Esophagus squamous epithelium (tissue), 4 donors: ENCODE data around the gene PCNT.

Experiments
- POLR2A ChIP-seq, 4 donors: fragments of 450-650 bp; IDR thresholded peaks; one replicate each; pipeline ENCODE4 v1.6.1; 2017; ENCODE audit warnings: antibody characterized with exemption in 4 of 4, mild to moderate bottlenecking in 4 of 4, moderate library complexity in 3 of 4
- TF ChIP-seq, protein P1 (sequence below), 6 experiments: fragments of 450-650 bp in 4 of 6; fragments of 200-600 bp in 2 of 6; sonication (generic) in 2 of 6; IDR thresholded peaks; one replicate each; pipeline ENCODE4 v1.5.1; 2016 to 2019; ENCODE audit warnings: antibody characterized with exemption in 6 of 6, mild to moderate bottlenecking in 4 of 6, moderate library complexity in 4 of 6

DNA sequence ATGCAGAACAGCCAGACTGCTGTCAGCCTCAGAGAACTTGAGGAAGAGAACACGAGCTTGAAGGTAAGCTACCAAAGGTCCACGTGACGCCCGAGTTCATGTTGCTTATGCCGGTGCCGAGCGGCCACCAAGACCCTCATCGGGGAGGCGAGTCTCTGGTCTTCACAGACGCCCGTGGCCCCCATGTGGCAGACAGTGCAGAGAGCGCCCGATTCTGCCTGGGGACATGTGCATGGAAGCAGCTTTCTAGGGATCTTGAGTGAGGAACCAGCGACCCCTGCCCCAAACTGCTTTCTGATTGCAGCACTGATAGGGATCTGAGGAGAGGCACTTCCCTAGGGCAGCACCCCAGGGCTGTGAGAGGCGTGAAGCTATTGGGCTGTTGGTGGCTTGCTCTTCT lies 78.5 kb downstream of the PCNT start:
- TF ChIP-seq, protein P1, sequence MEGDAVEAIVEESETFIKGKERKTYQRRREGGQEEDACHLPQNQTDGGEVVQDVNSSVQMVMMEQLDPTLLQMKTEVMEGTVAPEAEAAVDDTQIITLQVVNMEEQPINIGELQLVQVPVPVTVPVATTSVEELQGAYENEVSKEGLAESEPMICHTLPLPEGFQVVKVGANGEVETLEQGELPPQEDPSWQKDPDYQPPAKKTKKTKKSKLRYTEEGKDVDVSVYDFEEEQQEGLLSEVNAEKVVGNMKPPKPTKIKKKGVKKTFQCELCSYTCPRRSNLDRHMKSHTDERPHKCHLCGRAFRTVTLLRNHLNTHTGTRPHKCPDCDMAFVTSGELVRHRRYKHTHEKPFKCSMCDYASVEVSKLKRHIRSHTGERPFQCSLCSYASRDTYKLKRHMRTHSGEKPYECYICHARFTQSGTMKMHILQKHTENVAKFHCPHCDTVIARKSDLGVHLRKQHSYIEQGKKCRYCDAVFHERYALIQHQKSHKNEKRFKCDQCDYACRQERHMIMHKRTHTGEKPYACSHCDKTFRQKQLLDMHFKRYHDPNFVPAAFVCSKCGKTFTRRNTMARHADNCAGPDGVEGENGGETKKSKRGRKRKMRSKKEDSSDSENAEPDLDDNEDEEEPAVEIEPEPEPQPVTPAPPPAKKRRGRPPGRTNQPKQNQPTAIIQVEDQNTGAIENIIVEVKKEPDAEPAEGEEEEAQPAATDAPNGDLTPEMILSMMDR (IDR thresholded peaks at IDR 0.05): no peak
- no peak for TF ChIP-seq POLR2A (IDR thresholded peaks at IDR 0.05)
